Keratinocyte (primary cell): ENCODE data around the gene NLRP9. TPM values are rescaled to one million over a fixed set of nuclear protein-coding genes. Genes with fewer than 3 reads are reported as not detected.

Experiments
- DNase-seq: peaks from one replicate; pipeline ENCODE4 v3.0.0-alpha.2; 2011; ENCODE audit warnings: low read depth, missing footprints, low spot score
- FAIRE-seq: peaks from 2 replicates; lab custom pipeline; 2011; peaks lifted over from hg19 to GRCh38; lab: Jason Lieb, UNC
- H2AFZ ChIP-seq: 2 replicates; pipeline ENCODE4 v1.6.0; 2012; ENCODE audit warnings: low read length, control low read depth, inconsistent platforms; ENCODE audit not compliant: control insufficient read depth
- H3K27ac ChIP-seq: 2 replicates; pipeline ENCODE4 v1.5.1; 2011; ENCODE audit warnings: low read length; ENCODE audit not compliant: control insufficient read depth, insufficient read depth
- H3K27me3 ChIP-seq: 3 replicates; pipeline ENCODE4 v1.6.0; 2011; ENCODE audit warnings: low read length; ENCODE audit not compliant: control insufficient read depth, insufficient read depth; ENCODE audit errors: extremely low read depth
- H3K36me3 ChIP-seq, 2 experiments: 2 replicates in 1 of 2; 3 replicates in 1 of 2; pipeline ENCODE4 v1.5.1; 2011; ENCODE audit warnings: low read length in 2 of 2, mild to moderate bottlenecking in 1 of 2; ENCODE audit not compliant: control insufficient read depth in 2 of 2, insufficient read depth in 2 of 2; ENCODE audit errors: extremely low read depth in 1 of 2
- H3K4me1 ChIP-seq: 3 replicates; pipeline ENCODE4 v1.5.1; 2011; ENCODE audit warnings: low read length; ENCODE audit not compliant: control insufficient read depth, insufficient read depth; ENCODE audit errors: extremely low read depth
- H3K4me2 ChIP-seq: 3 replicates; pipeline ENCODE4 v1.6.0; 2011; ENCODE audit warnings: low read depth, low read length; ENCODE audit not compliant: control insufficient read depth, insufficient read depth; ENCODE audit errors: extremely low read depth
- H3K4me3 ChIP-seq, 3 experiments: fragments of 200-600 bp in 1 of 3; sonication (generic) in 1 of 3; 2 replicates in 2 of 3; 3 replicates in 1 of 3; pipeline ENCODE4 v1.5.1; 2011 to 2016; ENCODE audit warnings: low read length in 3 of 3, mild to moderate bottlenecking in 3 of 3, control low read depth in 2 of 3, inconsistent platforms in 1 of 3, low read depth in 1 of 3, mixed read lengths in 1 of 3, mixed run types in 1 of 3, moderate library complexity in 1 of 3; ENCODE audit not compliant: control insufficient read depth in 2 of 3, insufficient read depth in 2 of 3; ENCODE audit errors: extremely low read depth in 1 of 3
- H3K79me2 ChIP-seq: 2 replicates; pipeline ENCODE4 v1.6.0; 2012; ENCODE audit warnings: low read length; ENCODE audit not compliant: control insufficient read depth, insufficient read depth
- H3K9ac ChIP-seq: 3 replicates; pipeline ENCODE4 v1.6.0; 2011; ENCODE audit warnings: low read length; ENCODE audit not compliant: control insufficient read depth, insufficient read depth; ENCODE audit errors: extremely low read depth
- H3K9me1 ChIP-seq: 3 replicates; pipeline ENCODE4 v1.6.0; 2011; ENCODE audit warnings: low read length; ENCODE audit not compliant: control insufficient read depth, insufficient read depth; ENCODE audit errors: extremely low read depth
- H3K9me3 ChIP-seq: 2 replicates; pipeline ENCODE4 v1.5.1; 2012; ENCODE audit warnings: low read depth, low read length; ENCODE audit not compliant: control insufficient read depth
- H4K20me1 ChIP-seq: 3 replicates; pipeline ENCODE4 v1.6.0; 2011; ENCODE audit warnings: low read length; ENCODE audit not compliant: control insufficient read depth, insufficient read depth; ENCODE audit errors: extremely low read depth
- CTCF ChIP-seq, 3 experiments: IDR thresholded peaks in 1 of 3; conservative IDR thresholded peaks in 1 of 3; optimal IDR thresholded peaks in 1 of 3; 2 replicates in 2 of 3; 3 replicates in 1 of 3; pipeline versions ENCODE3 to v1.5.1; 2011; ENCODE audit warnings: low read length in 3 of 3, mild to moderate bottlenecking in 3 of 3, moderate library complexity in 2 of 3, control low read depth in 1 of 3, inconsistent platforms in 1 of 3; ENCODE audit not compliant: insufficient read depth in 2 of 3; ENCODE audit errors: extremely low read depth in 1 of 3
- EZH2 ChIP-seq: IDR thresholded peaks from one replicate; pipeline ENCODE4 v1.6.1; 2012; ENCODE audit warnings: inconsistent platforms, mild to moderate bottlenecking, low read length, moderate library complexity
- dilution Hi-C: fragments of 300-500 bp; cut with MboI; formaldehyde crosslinking; loops from one replicate; pipeline ENCODE4 v1.7.0; 2020; ENCODE audit warnings: low sequenced_read_pairs; ENCODE audit not compliant: extremely low pct_ligation_motif_present
- polyA plus RNA-seq, 5 experiments: library from polyadenylated mRNA; depleted of rRNA in 3 of 5; stranded (reverse) in 3 of 5; stranded (forward) in 1 of 5; unstranded in 1 of 5; fragments of >200 nt; gene quantifications; 1 replicate in 1 of 5; 2 replicates in 3 of 5; 3 replicates in 1 of 5; pipeline versions ENCODE4 v1.2.1 to v1.2.3, GENCODE V29; 2011 to 2012; ENCODE audit warnings: missing spikeins in 2 of 5, low read depth in 1 of 5, low replicate concordance in 1 of 5

The NLRP9 gene
- polyA plus RNA-seq, 1 donor (not counting 4 experiments of a cell fraction or from before 2014, with no cell fraction given): not detected

- Histone ChIP-seq H3K9ac (no peak overlapping the region), H3K27ac (no peak overlapping the region), H3K4me3 (no peak overlapping the region), H4K20me1 (no peaks in the 10 kb centered on the region), H2AFZ (no peak overlapping the region), H3K4me2 (no peak overlapping the region), H3K9me1 (no peaks in the 10 kb centered on the region), H3K79me2 (no peaks in the 10 kb centered on the region), H3K36me3 (peaks cover 8 to 37% of the 10 kb centered on the region in 2 experiments), H3K4me1 (no peaks in the 10 kb centered on the region), H3K27me3 (no peaks in the 10 kb centered on the region), H3K9me3 (no peaks in the 10 kb centered on the region)
- dilution Hi-C loops: no loop called here
- DNase-seq: no peak
- TF ChIP-seq CTCF (optimal IDR thresholded peaks at IDR 0.05 in 1 of 3, IDR thresholded peaks at IDR 0.05 in 1 of 3, conservative IDR thresholded peaks at IDR 0.05 in 1 of 3; ENCODE audit: extremely low read depth in 1 of 3, insufficient read depth in 2 of 3, low read length in 3 of 3): no peak
- TF ChIP-seq EZH2: no peak
- no peak for FAIRE-seq
These were observed 41.1 kb downstream of the NLRP9 start for GRCh38 chr19:55697069-55697440.

DNA sequence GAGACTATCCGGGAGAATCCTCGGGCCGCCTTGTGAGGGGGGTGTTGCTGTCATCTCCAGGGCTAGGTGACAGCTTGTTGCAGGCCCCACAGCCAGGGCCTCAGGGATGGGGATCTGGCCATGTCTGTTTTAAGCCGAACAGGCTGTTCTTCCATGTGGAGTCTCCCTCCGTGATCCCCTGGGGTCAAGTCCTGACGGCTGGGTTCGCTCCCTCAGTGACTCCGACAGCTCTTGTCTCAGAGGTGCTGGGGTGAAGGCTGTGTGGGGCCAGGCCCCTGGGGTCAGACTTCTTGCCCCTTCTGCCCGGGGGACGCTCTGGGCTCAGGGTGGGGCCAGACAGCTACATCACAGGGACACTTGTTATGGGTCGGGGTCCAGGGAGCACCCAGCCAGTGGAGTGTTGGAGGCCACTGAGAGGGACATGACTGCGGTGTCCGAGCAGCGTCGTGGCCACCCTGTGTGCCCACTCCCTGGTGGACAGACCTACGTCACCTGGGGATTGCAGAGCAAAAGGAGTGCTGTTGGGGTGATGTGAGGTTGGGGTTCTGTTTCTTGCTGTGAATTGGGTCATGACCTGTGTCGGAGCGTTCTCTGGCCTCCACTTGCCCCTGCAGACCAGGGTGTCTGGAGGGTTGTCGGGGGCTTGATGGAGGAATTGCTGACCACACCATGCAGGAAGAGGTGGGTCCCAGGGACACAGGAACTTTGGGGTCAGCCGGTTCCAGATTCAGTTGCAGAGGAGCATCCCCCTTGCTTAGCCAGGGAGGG is 41.7 kb downstream of the NLRP9 start:
- Histone ChIP-seq H3K9me3 (no peaks in the 10 kb centered on the region), H3K4me1 (no peaks in the 10 kb centered on the region), H2AFZ (no peak overlapping the region), H4K20me1 (no peaks in the 10 kb centered on the region), H3K36me3 (peaks cover 8 to 37% of the 10 kb centered on the region in 2 experiments), H3K4me2 (no peak overlapping the region), H3K9me1 (no peaks in the 10 kb centered on the region), H3K27ac (no peak overlapping the region), H3K9ac (no peak overlapping the region), H3K4me3 (no peak overlapping the region), H3K79me2 (no peaks in the 10 kb centered on the region), H3K27me3 (no peaks in the 10 kb centered on the region)
- DNase-seq (no peak), FAIRE-seq (no peak)
- dilution Hi-C loops: no loop called here
- TF ChIP-seq CTCF (optimal IDR thresholded peaks at IDR 0.05 in 1 of 3, IDR thresholded peaks at IDR 0.05 in 1 of 3, conservative IDR thresholded peaks at IDR 0.05 in 1 of 3; ENCODE audit: extremely low read depth in 1 of 3, insufficient read depth in 2 of 3, low read length in 3 of 3) (no peak), EZH2 (no peak)
